Body of pancreas (tissue), 4 donors: Measurements from ENCODE around the gene CEND1. TPM values are rescaled to one million over a fixed set of nuclear protein-coding genes. Genes with fewer than 3 reads are reported as not detected.

Source experiments
- ATAC-seq: fragments of 150-250 bp; one replicate; pipeline ENCODE4 v1.9.1; 2016
- DNase-seq, 4 donors: peaks; one replicate each; pipeline ENCODE4 v3.0.0-alpha.2; 2019
- H3K27ac ChIP-seq, 4 donors: fragments of 200-600 bp; sonication (generic); 1 replicate in 3 of 4; 2 replicates in 1 of 4; pipeline versions ENCODE4 v1.5.1 to v1.6.1; 2016 to 2019; ENCODE audit warnings: mild to moderate bottlenecking in 1 of 4, mixed read lengths in 1 of 4, moderate library complexity in 1 of 4
- H3K27me3 ChIP-seq, 2 donors: fragments of 200-600 bp; sonication (generic); one replicate each; pipeline ENCODE4 v1.6.0; 2016; ENCODE audit warnings: mild to moderate bottlenecking in 1 of 2
- H3K36me3 ChIP-seq, 2 donors: fragments of 200-600 bp; sonication (generic); replicated peaks in 1 of 2; 2 replicates each; pipeline ENCODE4 v1.5.1; 2016; ENCODE audit warnings: low read depth in 2 of 2; ENCODE audit not compliant: insufficient read depth in 1 of 2
- H3K4me1 ChIP-seq: fragments of 200-600 bp; sonication (generic); one replicate; pipeline ENCODE4 v1.6.0; 2016
- H3K4me3 ChIP-seq, 2 donors: fragments of 200-600 bp; sonication (generic); 1 replicate in 1 of 2; 2 replicates in 1 of 2; pipeline ENCODE4 v1.5.1; 2016 to 2019
- H3K9me3 ChIP-seq, 3 donors: fragments of 200-600 bp; sonication (generic); 1 replicate in 2 of 3; 2 replicates in 1 of 3; pipeline ENCODE4 v1.5.1; 2016
- POLR2A ChIP-seq, 3 donors: fragments of 450-650 bp; IDR thresholded peaks; one replicate each; pipeline ENCODE4 v1.6.1; 2016; ENCODE audit warnings: antibody characterized with exemption in 3 of 3, mild to moderate bottlenecking in 2 of 3
- WGBS, 2 donors: methylation state at CpG; one replicate each; pipeline ENCODE4 v1.1.5; 2017; 5-methylcytosine and 5-hydroxymethylcytosine counted together
- intact Hi-C: fragments of 100-400 bp; cut with DNase I; formaldehyde crosslinking; loops from one replicate; pipeline ENCODE4 v1.15.1; 2023
- total RNA-seq, 2 donors: library from RNA; depleted of rRNA; stranded (reverse); fragments of >200 nt; gene quantifications; one replicate each; pipeline ENCODE4 v1.1.0, GENCODE V29; 2016
- TF ChIP-seq, protein P1 (sequence below), 7 experiments: fragments of 450-650 bp in 4 of 7; fragments of 200-600 bp in 3 of 7; sonication (generic) in 3 of 7; IDR thresholded peaks; one replicate each; pipeline ENCODE4 v1.5.1; 2016 to 2019; ENCODE audit warnings: antibody characterized with exemption in 7 of 7

Gene CEND1
- total RNA-seq, 2 donors from 2014 or later = 0.78 TPM; not detected in 1

DNA sequence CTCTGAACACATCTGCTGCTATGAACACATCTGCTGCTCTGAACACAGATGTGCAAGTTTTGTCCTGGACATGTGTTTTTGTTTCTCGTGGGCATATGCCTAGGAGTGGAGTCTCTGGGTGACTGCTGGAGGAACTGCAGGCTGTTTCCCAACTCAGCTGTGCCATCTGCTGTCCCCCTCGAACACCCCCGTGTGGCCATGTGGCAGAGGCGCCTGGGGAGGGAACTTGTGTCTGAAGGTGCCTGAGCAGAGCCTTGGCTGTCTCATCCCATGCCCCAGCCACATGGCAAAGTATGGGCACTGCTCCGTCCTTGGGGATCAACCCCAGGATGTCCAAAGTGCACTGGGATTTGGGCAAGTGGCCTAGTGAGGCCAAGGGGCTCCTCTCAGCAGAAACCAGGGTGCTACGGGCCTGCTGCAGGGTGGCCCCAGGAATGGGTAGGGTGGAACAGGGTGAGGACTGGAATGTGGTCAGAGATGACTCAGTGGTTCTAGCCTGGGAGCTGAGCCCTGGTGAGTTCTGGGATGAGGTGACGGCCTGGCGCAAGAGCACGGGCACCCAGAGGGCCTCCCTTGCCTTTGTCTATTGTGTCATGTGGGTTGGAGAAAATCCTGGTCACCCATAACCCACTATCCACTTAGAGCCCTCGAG lies 27.3 kb downstream of the CEND1 start:
- peaks cover 0 to 27% of the 10 kb centered on the region in 2 donors for H3K36me3 ChIP-seq
- H3K27me3 ChIP-seq = no peaks in the 10 kb centered on the region
- H3K4me1 ChIP-seq = peaks cover 7% of the 10 kb centered on the region
- TF ChIP-seq, protein P1, sequence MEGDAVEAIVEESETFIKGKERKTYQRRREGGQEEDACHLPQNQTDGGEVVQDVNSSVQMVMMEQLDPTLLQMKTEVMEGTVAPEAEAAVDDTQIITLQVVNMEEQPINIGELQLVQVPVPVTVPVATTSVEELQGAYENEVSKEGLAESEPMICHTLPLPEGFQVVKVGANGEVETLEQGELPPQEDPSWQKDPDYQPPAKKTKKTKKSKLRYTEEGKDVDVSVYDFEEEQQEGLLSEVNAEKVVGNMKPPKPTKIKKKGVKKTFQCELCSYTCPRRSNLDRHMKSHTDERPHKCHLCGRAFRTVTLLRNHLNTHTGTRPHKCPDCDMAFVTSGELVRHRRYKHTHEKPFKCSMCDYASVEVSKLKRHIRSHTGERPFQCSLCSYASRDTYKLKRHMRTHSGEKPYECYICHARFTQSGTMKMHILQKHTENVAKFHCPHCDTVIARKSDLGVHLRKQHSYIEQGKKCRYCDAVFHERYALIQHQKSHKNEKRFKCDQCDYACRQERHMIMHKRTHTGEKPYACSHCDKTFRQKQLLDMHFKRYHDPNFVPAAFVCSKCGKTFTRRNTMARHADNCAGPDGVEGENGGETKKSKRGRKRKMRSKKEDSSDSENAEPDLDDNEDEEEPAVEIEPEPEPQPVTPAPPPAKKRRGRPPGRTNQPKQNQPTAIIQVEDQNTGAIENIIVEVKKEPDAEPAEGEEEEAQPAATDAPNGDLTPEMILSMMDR (IDR thresholded peaks at IDR 0.05) = no peak
- peak in 1 of 3 donors; percentile 11 for TF ChIP-seq POLR2A (IDR thresholded peaks at IDR 0.05)
- H3K9me3 ChIP-seq = no peaks in the 10 kb centered on the region
- intact Hi-C loops = no loop called here
- ATAC-seq (peak; percentile 46), DNase-seq (peak in 2 of 4 donors; percentile 35 to 42)
- 44 to 52% methylated on average over 8 to 10 of the region's 10 CpGs for WGBS, 2 donors
- H3K4me3 ChIP-seq = no peak overlapping the region
- peak overlapping the region in 1 of 4 donors; percentile 37 for H3K27ac ChIP-seq

DNA sequence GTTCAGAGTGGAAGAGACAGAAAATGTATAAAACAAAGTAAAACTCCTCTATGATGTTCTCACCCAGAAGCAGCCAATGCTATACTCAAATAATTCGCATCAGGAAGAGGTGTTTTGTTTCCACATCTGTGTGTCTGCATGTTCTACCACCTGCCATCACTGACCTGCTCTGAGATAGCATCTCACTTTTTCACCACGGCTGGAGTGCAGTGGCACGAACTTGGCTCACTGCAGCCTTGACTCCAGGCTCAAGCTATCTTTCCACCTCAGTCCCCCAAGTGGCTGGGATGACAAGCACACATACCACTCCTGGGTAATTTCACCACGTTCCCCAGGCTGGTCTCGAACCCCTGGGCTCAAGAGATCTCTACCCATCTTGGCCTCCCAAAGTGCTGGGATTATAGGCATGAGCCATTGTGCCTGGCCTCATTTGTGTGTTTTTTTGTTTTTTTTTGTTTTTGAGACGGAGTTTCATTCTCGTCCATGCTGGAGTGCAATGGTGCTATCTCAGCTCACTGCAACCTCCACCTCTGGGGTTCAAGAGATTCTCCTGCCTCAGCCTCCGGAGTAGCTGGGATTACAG lies 28.3 kb downstream of the CEND1 start:
- intact Hi-C loops = no loop called here
- 86 to 92% methylated on average over 8 of the region's 8 CpGs for WGBS, 2 donors
- H3K4me3 ChIP-seq = no peak overlapping the region
- DNase-seq (no peak), ATAC-seq (no peak)
- no peaks in the 10 kb centered on the region for H3K27me3 ChIP-seq
- H3K4me1 ChIP-seq = peaks cover 7% of the 10 kb centered on the region
- H3K36me3 ChIP-seq = peaks cover 0 to 25% of the 10 kb centered on the region in 2 donors
- no peaks in the 10 kb centered on the region for H3K9me3 ChIP-seq
- TF ChIP-seq, protein P1 (IDR thresholded peaks at IDR 0.05) = no peak
- no peak for TF ChIP-seq POLR2A (IDR thresholded peaks at IDR 0.05)
- H3K27ac ChIP-seq = no peak overlapping the region

DNA sequence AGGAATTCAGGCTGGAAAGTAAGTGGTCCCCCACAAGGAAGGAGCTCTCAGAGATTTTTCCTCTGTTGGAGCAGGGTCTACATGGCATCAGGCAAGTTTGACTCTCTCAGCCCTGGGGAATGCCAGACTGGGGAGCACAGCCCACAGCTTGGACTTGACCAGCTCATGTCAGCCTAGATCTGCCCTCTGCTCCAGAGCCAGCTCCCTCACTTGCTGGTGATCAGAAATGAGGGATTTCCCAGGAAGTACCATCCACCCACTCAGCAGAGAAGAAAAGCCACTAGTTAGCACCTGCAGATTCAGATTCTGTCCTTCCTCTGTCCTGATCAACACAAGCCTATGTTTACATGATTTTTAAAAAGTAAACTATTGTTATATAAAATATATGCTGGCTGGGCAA lies 29.7 kb downstream of the CEND1 start:
- Histone ChIP-seq H3K27ac (no peak overlapping the region), H3K36me3 (peaks cover 0 to 25% of the 10 kb centered on the region in 2 donors), H3K9me3 (no peaks in the 10 kb centered on the region), H3K4me3 (no peak overlapping the region), H3K27me3 (no peaks in the 10 kb centered on the region), H3K4me1 (peaks cover 7% of the 10 kb centered on the region)
- DNase-seq = no peak
- TF ChIP-seq, protein P1 (IDR thresholded peaks at IDR 0.05) = no peak
- no peak for TF ChIP-seq POLR2A (IDR thresholded peaks at IDR 0.05)
- intact Hi-C loops = no loop called here
- no peak for ATAC-seq

DNA sequence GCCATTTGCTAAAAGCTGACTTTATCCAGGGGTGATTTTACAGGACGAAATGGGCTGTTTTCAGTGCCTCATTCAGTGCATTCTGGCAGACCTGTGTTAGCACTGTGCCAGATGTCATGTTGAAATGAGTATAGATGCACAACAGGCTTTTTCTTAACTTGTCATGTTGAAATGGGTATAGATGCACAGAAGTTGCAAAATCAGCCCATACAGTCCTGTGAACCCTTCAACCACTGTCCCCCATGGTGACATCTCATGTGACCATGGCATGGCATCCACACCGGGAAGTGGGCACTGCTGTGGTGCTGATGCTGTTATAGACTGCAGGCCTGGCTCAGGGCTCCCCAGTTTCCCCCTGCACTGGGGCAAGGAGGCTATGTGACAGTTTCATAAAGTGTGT lies 40.2 kb downstream of the CEND1 start:
- 33 to 61% methylated on average over 2 of the region's 2 CpGs for WGBS, 2 donors
- Histone ChIP-seq H3K9me3 (no peaks in the 10 kb centered on the region), H3K36me3 (no peaks in the 10 kb centered on the region), H3K4me3 (no peak overlapping the region), H3K27ac (no peak overlapping the region), H3K27me3 (no peaks in the 10 kb centered on the region), H3K4me1 (peaks cover 31% of the 10 kb centered on the region)
- no peak for TF ChIP-seq POLR2A (IDR thresholded peaks at IDR 0.05)
- DNase-seq = no peak
- intact Hi-C loops = no loop called here
- no peak for ATAC-seq

DNA sequence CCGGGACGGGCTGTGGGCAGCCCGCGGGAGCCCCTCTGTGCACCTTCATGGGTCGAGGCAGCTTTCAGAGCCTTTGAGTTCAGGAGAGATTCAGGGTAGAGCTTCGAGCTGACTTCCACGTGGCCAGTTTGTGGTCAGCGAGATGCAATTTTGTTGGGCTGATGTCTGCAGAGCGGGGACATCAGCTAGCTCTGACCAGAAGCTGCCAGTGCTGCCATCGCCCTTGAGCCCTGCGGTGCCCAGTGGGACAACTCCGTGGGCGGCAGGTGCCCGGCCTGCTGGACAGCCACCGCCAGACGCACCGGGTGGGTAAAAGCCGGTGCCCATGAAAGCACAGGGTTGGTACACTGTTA lies 41.9 kb downstream of the CEND1 start:
- no peak for TF ChIP-seq POLR2A (IDR thresholded peaks at IDR 0.05)
- TF ChIP-seq, protein P1 (IDR thresholded peaks at IDR 0.05) = no peak
- H3K36me3 ChIP-seq = no peaks in the 10 kb centered on the region
- H3K4me3 ChIP-seq = peak overlapping the region; percentile 53 to 91
- peak overlapping the region in 3 of 4 donors; percentile 90 to 95 (median 90) for H3K27ac ChIP-seq
- ATAC-seq (no peak), DNase-seq (no peak)
- intact Hi-C loops = no loop called here
- WGBS, 2 donors = 4 to 8% methylated on average over 13 to 16 of the region's 18 CpGs
- H3K4me1 ChIP-seq = peaks cover 31% of the 10 kb centered on the region
- no peaks in the 10 kb centered on the region for H3K9me3 ChIP-seq
- no peaks in the 10 kb centered on the region for H3K27me3 ChIP-seq
